ENCODE results near the gene KCNQ4.

KCNQ4 gene

GRCh38 chr1:40820251-40820797 is 36.7 kb downstream of the KCNQ4 start:
- DNase-seq (ENCODE audit: low read depth), result no peak

GRCh38 chr1:40820911-40821693 is 37.5 kb downstream of the KCNQ4 start:
- DNase-seq (ENCODE audit: low read depth), result no peak

- no peak for DNase-seq (ENCODE audit: low read depth)
These were observed 39.3 kb downstream of the KCNQ4 start for GRCh38 chr1:40822890-40823289.

GRCh38 chr1:40823345-40823744 is 39.8 kb downstream of the KCNQ4 start:
- no peak for DNase-seq (ENCODE audit: low read depth)

GRCh38 chr1:40823983-40824382 is 40.4 kb downstream of the KCNQ4 start:
- no peak for DNase-seq (ENCODE audit: low read depth)

GRCh38 chr1:40824591-40825434 is 41.2 kb downstream of the KCNQ4 start:
- DNase-seq (ENCODE audit: low read depth), result no peak

- DNase-seq (ENCODE audit: low read depth), result no peak
These were observed 41.8 kb downstream of the KCNQ4 start for GRCh38 chr1:40825435-40825788.

- DNase-seq (ENCODE audit: low read depth), result no peak
These were observed 42.4 kb downstream of the KCNQ4 start for GRCh38 chr1:40825996-40826395.

- no peak for DNase-seq (ENCODE audit: low read depth)
These were observed 46.2 kb downstream of the KCNQ4 start for GRCh38 chr1:40829631-40830245.

GRCh38 chr1:40830419-40830943 is 46.9 kb downstream of the KCNQ4 start:
- no peak for DNase-seq (ENCODE audit: low read depth)

GRCh38 chr1:40831001-40831732 is 47.6 kb downstream of the KCNQ4 start:
- no peak for DNase-seq (ENCODE audit: low read depth)

GRCh38 chr1:40833979-40834378 is 50.4 kb downstream of the KCNQ4 start:
- DNase-seq (ENCODE audit: low read depth), result no peak

GRCh38 chr1:40834968-40835545 is 51.5 kb downstream of the KCNQ4 start:
- DNase-seq (ENCODE audit: low read depth), result no peak

GRCh38 chr1:40836283-40836682 is 52.7 kb downstream of the KCNQ4 start:
- DNase-seq (ENCODE audit: low read depth), result no peak

- no peak for DNase-seq (ENCODE audit: low read depth)
These were observed 54.0 kb downstream of the KCNQ4 start for GRCh38 chr1:40837601-40838000.

- no peak for DNase-seq (ENCODE audit: low read depth)
These were observed 54.7 kb downstream of the KCNQ4 start for GRCh38 chr1:40838045-40838979.

- no peak for DNase-seq (ENCODE audit: low read depth)
These were observed 55.7 kb downstream of the KCNQ4 start for GRCh38 chr1:40838980-40839942.

- no peak for DNase-seq (ENCODE audit: low read depth)
These were observed 56.4 kb downstream of the KCNQ4 start for GRCh38 chr1:40839943-40840335.
